Stomach (tissue), 9 donors: ENCODE data around the gene SPATA18. TPM values are rescaled to one million over a fixed set of nuclear protein-coding genes. Genes with fewer than 3 reads are reported as not detected.

Experiments
- DNase-seq, 2 donors: peaks; one replicate each; pipeline versions ENCODE4 v3.0.0 to v3.0.0-alpha.2; 2013 to 2019
- H3K27ac ChIP-seq, 5 donors: fragments of 200-600 bp in 4 of 5; sonication (generic) in 4 of 5; one replicate each; pipeline ENCODE4 v1.5.1; 2013 to 2019; ENCODE audit warnings: mild to moderate bottlenecking in 1 of 5, moderate library complexity in 1 of 5
- H3K27me3 ChIP-seq, 3 donors: fragments of 200-600 bp; sonication (generic); one replicate each; pipeline ENCODE4 v1.5.1; 2017 to 2019; ENCODE audit warnings: mixed run types in 1 of 3
- H3K36me3 ChIP-seq, 4 donors: fragments of 200-600 bp; sonication (generic); 1 replicate in 3 of 4; 2 replicates in 1 of 4; pipeline ENCODE4 v1.5.1; 2016 to 2019
- H3K4me1 ChIP-seq, 4 donors: fragments of 200-600 bp; sonication (generic); one replicate each; pipeline ENCODE4 v1.5.1; 2016 to 2019
- H3K4me3 ChIP-seq, 4 donors: fragments of 200-600 bp; sonication (generic) in 3 of 4; one replicate each; pipeline ENCODE4 v1.5.1; 2016 to 2019; ENCODE audit warnings: mild to moderate bottlenecking in 1 of 4
- H3K9me3 ChIP-seq, 4 donors: fragments of 200-600 bp; sonication (generic); one replicate each; pipeline ENCODE4 v1.5.1; 2016 to 2019
- EP300 ChIP-seq: sonication (generic); formaldehyde crosslinking; IDR thresholded peaks from one replicate; pipeline ENCODE4 v1.6.1; 2017; ENCODE audit warnings: antibody characterized with exemption
- POLR2A ChIP-seq, 4 donors: fragments of 450-650 bp; IDR thresholded peaks; one replicate each; pipeline ENCODE4 v1.6.1; 2016; ENCODE audit warnings: antibody characterized with exemption in 4 of 4, control low read depth in 2 of 4, mild to moderate bottlenecking in 1 of 4, moderate library complexity in 1 of 4
- POLR2AphosphoS5 ChIP-seq, 3 donors: sonication (generic); formaldehyde crosslinking; IDR thresholded peaks; one replicate each; pipeline ENCODE4 v1.6.1; 2016; ENCODE audit warnings: antibody characterized with exemption in 3 of 3
- WGBS, 5 donors: extraction: QIAGEN DNeasy Blood & Tissue Kit in 3 of 5; methylation state at CpG; one replicate each; pipeline versions ENCODE4 v1.1.5 to v1.1.7; 2013 to 2018; 5-methylcytosine and 5-hydroxymethylcytosine counted together
- intact Hi-C: fragments of 100-400 bp; cut with DNase I; formaldehyde crosslinking; loops from one replicate; pipeline ENCODE4 v1.15.1; 2023; ENCODE audit warnings: low total_unique reads
- polyA plus RNA-seq, 3 donors: library from polyadenylated mRNA; stranded (reverse); fragments of 200-250 nt; gene quantifications; one replicate each; pipeline ENCODE4 v1.2.3, GENCODE V29; 2013
- total RNA-seq, 5 donors: library from RNA; depleted of rRNA; stranded (reverse); fragments of >200 nt; gene quantifications; one replicate each; pipeline versions ENCODE4 v1.1.0 to v1.2.3, GENCODE V29; 2014 to 2016
- TF ChIP-seq, protein P1 (sequence below), 7 experiments: fragments of 450-650 bp in 4 of 7; fragments of 200-600 bp in 3 of 7; sonication (generic) in 3 of 7; IDR thresholded peaks; one replicate each; pipeline ENCODE4 v1.5.1; 2016 to 2019; ENCODE audit warnings: antibody characterized with exemption in 7 of 7, control low read depth in 2 of 7, mild to moderate bottlenecking in 1 of 7
- donor health status: healthy with polysubstance abuse.
- donor health status: Bipolar disorder and iron deficiency.
- donor health status: healthy.

The SPATA18 gene
- total and polyA plus RNA-seq, 8 donors, result 1.8 to 21.1 (median 3.9) TPM; not detected in 1

DNA sequence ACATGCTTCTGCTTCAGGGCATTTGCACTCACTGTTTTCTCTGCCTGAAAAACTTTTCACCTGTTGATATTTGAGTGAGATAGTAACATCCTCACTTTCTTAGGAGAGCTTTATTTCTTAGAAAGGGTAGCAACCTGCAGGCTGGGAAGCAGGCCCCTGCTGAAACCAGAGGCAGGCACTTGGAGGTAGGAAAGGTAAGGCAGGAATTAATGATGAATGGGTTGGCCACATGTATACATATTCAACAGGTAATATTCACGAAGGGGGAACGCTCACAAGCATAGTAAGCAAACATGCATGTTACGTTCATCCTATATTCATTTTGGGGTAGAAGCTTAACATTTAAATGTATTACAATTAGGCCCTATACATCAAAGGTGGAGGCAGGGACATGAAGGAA is 3.1 kb downstream of the SPATA18 start:
- WGBS, 5 donors, result 91 to 99% (median 92%) methylated on average over 3 of the region's 3 CpGs
- no peak overlapping the region for H3K27ac ChIP-seq
- H3K27me3 ChIP-seq, result peaks cover 0 to 37% (median 9%) of the 10 kb centered on the region in 3 donors
- no peak overlapping the region for H3K4me3 ChIP-seq
- TF ChIP-seq, protein P1, sequence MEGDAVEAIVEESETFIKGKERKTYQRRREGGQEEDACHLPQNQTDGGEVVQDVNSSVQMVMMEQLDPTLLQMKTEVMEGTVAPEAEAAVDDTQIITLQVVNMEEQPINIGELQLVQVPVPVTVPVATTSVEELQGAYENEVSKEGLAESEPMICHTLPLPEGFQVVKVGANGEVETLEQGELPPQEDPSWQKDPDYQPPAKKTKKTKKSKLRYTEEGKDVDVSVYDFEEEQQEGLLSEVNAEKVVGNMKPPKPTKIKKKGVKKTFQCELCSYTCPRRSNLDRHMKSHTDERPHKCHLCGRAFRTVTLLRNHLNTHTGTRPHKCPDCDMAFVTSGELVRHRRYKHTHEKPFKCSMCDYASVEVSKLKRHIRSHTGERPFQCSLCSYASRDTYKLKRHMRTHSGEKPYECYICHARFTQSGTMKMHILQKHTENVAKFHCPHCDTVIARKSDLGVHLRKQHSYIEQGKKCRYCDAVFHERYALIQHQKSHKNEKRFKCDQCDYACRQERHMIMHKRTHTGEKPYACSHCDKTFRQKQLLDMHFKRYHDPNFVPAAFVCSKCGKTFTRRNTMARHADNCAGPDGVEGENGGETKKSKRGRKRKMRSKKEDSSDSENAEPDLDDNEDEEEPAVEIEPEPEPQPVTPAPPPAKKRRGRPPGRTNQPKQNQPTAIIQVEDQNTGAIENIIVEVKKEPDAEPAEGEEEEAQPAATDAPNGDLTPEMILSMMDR (IDR thresholded peaks at IDR 0.05), result no peak
- no peak for TF ChIP-seq POLR2AphosphoS5 (IDR thresholded peaks at IDR 0.05)
- TF ChIP-seq POLR2A (IDR thresholded peaks at IDR 0.05), result no peak
- no peak for TF ChIP-seq EP300
- no peaks in the 10 kb centered on the region for H3K9me3 ChIP-seq
- intact Hi-C loops, result no loop called here
- H3K4me1 ChIP-seq, result peaks cover 0 to 34% (median 33%) of the 10 kb centered on the region in 4 donors
- no peak for DNase-seq
- no peaks in the 10 kb centered on the region for H3K36me3 ChIP-seq

DNA sequence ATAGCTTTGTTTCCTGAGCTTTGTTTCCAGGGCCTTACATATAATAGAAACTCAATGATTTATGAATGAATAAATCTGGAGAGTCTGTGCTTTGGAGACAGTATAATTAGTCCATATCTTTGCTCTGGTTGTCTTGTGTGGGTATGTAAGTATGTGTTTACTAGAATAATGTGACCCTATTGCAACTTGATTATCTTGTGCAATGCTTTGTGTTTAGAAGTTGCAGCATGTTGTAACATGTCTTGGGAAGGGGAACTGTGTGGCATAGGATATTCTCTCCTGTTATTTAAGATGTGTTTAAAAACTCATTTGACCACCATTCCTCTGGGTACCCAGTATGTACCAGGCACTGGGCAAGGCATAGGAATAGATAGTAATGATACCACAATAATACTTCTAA is 6.1 kb downstream of the SPATA18 start:
- Histone ChIP-seq H3K27me3 (peaks cover 0 to 12% (median 0%) of the 10 kb centered on the region in 3 donors), H3K27ac (no peak overlapping the region), H3K4me1 (peaks cover 0 to 26% (median 23%) of the 10 kb centered on the region in 4 donors), H3K4me3 (no peak overlapping the region), H3K36me3 (no peaks in the 10 kb centered on the region), H3K9me3 (no peaks in the 10 kb centered on the region)
- intact Hi-C loops, result no loop called here
- TF ChIP-seq POLR2A (IDR thresholded peaks at IDR 0.05) (no peak), POLR2AphosphoS5 (IDR thresholded peaks at IDR 0.05) (no peak), EP300 (no peak)
- TF ChIP-seq, protein P1 (IDR thresholded peaks at IDR 0.05), result no peak
- no peak for DNase-seq

DNA sequence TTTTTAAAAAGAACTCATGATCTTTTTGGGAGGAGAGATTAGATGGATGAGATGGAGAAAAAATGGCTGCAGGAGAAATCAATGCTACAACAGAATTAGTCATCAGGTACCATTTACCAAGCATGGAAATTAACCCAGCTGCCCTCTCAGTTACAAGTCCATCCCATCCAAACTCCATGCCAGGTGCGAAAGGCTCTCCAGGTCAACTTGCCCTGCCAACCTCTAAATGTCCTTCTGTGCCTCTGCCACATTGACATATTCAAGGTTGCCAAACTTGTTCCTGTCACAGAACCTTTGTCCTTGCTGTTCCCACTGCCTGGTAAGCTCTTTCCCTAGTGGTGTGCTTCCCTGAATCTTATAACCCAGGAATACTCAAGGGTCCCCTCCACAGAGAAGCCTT is 7.2 kb downstream of the SPATA18 start:
- H3K4me1 ChIP-seq, result peaks cover 0 to 19% (median 16%) of the 10 kb centered on the region in 4 donors
- peak overlapping the region in 3 of 5 donors; percentile 60 to 64 (median 63) for H3K27ac ChIP-seq
- no peaks in the 10 kb centered on the region for H3K9me3 ChIP-seq
- 64 to 89% (median 82%) methylated on average over 1 of the region's 1 CpG for WGBS, 5 donors
- peaks cover 0 to under 1% (median 0%) of the 10 kb centered on the region in 3 donors for H3K27me3 ChIP-seq
- no peak overlapping the region for H3K4me3 ChIP-seq
- no peak for DNase-seq
- H3K36me3 ChIP-seq, result no peaks in the 10 kb centered on the region
- no peak for TF ChIP-seq POLR2AphosphoS5 (IDR thresholded peaks at IDR 0.05)
- intact Hi-C loops, result no loop called here

GRCh38 chr4:52059372-52059771 is 8.3 kb downstream of the SPATA18 start:
- Histone ChIP-seq H3K27me3 (no peaks in the 10 kb centered on the region), H3K4me1 (peaks cover 0 to 19% (median 16%) of the 10 kb centered on the region in 4 donors), H3K4me3 (no peak overlapping the region), H3K9me3 (no peaks in the 10 kb centered on the region), H3K36me3 (no peaks in the 10 kb centered on the region), H3K27ac (peak overlapping the region in 4 of 5 donors; percentile 60 to 71 (median 64))
- peak; percentile 34 to 40 for DNase-seq
- intact Hi-C loops, result no loop called here
- TF ChIP-seq, protein P1 (IDR thresholded peaks at IDR 0.05), result no peak
- TF ChIP-seq EP300 (no peak), POLR2A (IDR thresholded peaks at IDR 0.05) (no peak), POLR2AphosphoS5 (IDR thresholded peaks at IDR 0.05) (peak in 2 of 3 donors; percentile 10 to 79)
- WGBS, 5 donors, result 22 to 42% (median 33%) methylated on average over 3 of the region's 3 CpGs

- 51 to 91% (median 75%) methylated on average over 1 of the region's 1 CpG for WGBS, 5 donors
- intact Hi-C loops, result no loop called here
Observed at GRCh38 chr4:52069571-52069970, 18.5 kb downstream of the SPATA18 start.

More at GRCh38 chr4:52069571-52069970, 18.5 kb downstream of the SPATA18 start:
- Histone ChIP-seq H3K36me3 (no peaks in the 10 kb centered on the region), H3K27me3 (peaks cover 0 to 7% (median 0%) of the 10 kb centered on the region in 3 donors), H3K27ac (no peak overlapping the region), H3K4me1 (no peaks in the 10 kb centered on the region), H3K9me3 (no peaks in the 10 kb centered on the region), H3K4me3 (no peak overlapping the region)
- DNase-seq, result no peak
- TF ChIP-seq POLR2AphosphoS5 (IDR thresholded peaks at IDR 0.05) (no peak), EP300 (no peak), POLR2A (IDR thresholded peaks at IDR 0.05) (no peak)
- TF ChIP-seq, protein P1 (IDR thresholded peaks at IDR 0.05), result no peak
